SK-N-SH (cell line): ENCODE measurements around the gene LARP4. TPM values are rescaled to one million over a fixed set of nuclear protein-coding genes. Genes with fewer than 3 reads are reported as not detected.

Experiments used
- CTCF ChIA-PET: fragments of 300-600, 350-600 bp; formaldehyde crosslinking; extraction: SDS; loops from one replicate; lab custom pipeline; 2021; lab: Yijun Ruan, JAX
- POLR2A ChIA-PET: fragments of 350-600 bp; sonication (Branson Sonifier 250); formaldehyde crosslinking; extraction: SDS; loops from one replicate; lab custom pipeline; 2020; ENCODE audit warnings: antibody characterized with exemption, inconsistent platforms; lab: Yijun Ruan, JAX
- DNase-seq: peaks from one replicate; pipeline ENCODE4 v3.0.0; 2012
- H2AFZ ChIP-seq: fragments of 200-600 bp; sonication (generic); 2 replicates; pipeline ENCODE4 v1.8.1; 2016; ENCODE audit warnings: antibody characterized with exemption, mild to moderate bottlenecking, low read depth
- H3F3A ChIP-seq: fragments of 200-600 bp; sonication (generic); replicated peaks from 2 replicates; pipeline ENCODE3; 2016; ENCODE audit warnings: antibody characterized with exemption, mild to moderate bottlenecking; ENCODE audit not compliant: insufficient read depth
- H3K27ac ChIP-seq, 2 experiments: fragments of 200-500 bp in 1 of 2; fragments of 200-600 bp in 1 of 2; sonication (Bioruptor generic) in 1 of 2; sonication (generic), shearing (Covaris generic) in 1 of 2; 2 replicates each; pipeline versions ENCODE4 v1.5.1 to v1.6.1; 2014 to 2016; ENCODE audit warnings: low read depth in 2 of 2, inconsistent platforms in 1 of 2, low read length in 1 of 2, mild to moderate bottlenecking in 1 of 2, mixed read lengths in 1 of 2
- H3K27me3 ChIP-seq: fragments of 200-600 bp; sonication (generic), shearing (Covaris generic); 2 replicates; pipeline ENCODE4 v1.6.1; 2016; ENCODE audit warnings: mixed run types; ENCODE audit not compliant: insufficient read depth
- H3K36me3 ChIP-seq, 2 experiments: fragments of 200-500 bp in 1 of 2; fragments of 200-600 bp in 1 of 2; sonication (Bioruptor generic) in 1 of 2; sonication (generic) in 1 of 2; replicated peaks in 1 of 2; 2 replicates each; pipeline versions ENCODE3 to v1.5.1; 2014 to 2016; ENCODE audit warnings: low read length in 1 of 2, mild to moderate bottlenecking in 1 of 2; ENCODE audit not compliant: insufficient read depth in 2 of 2, control insufficient read depth in 1 of 2
- H3K4me1 ChIP-seq, 2 experiments: fragments of 200-500 bp in 1 of 2; fragments of 200-600 bp in 1 of 2; sonication (Bioruptor generic) in 1 of 2; sonication (generic), shearing (Covaris generic) in 1 of 2; 2 replicates each; pipeline versions ENCODE4 v1.5.1 to v1.6.1; 2014 to 2016; ENCODE audit warnings: low read depth in 1 of 2, low read length in 1 of 2, mixed run types in 1 of 2; ENCODE audit not compliant: insufficient read depth in 2 of 2, control insufficient read depth in 1 of 2
- H3K4me2 ChIP-seq: fragments of 200-600 bp; sonication (generic), shearing (Covaris generic); 2 replicates; pipeline ENCODE4 v1.6.1; 2017; ENCODE audit warnings: mixed run types
- H3K4me3 ChIP-seq, 2 experiments: fragments of 200-500 bp in 1 of 2; fragments of 200-600 bp in 1 of 2; sonication (Bioruptor generic) in 1 of 2; sonication (generic), shearing (Covaris generic) in 1 of 2; 2 replicates each; pipeline versions ENCODE4 v1.5.1 to v1.8.1; 2014 to 2016; ENCODE audit warnings: low read depth in 2 of 2, inconsistent platforms in 1 of 2, low read length in 1 of 2, mild to moderate bottlenecking in 1 of 2, mixed read lengths in 1 of 2, moderate library complexity in 1 of 2
- H3K79me2 ChIP-seq: fragments of 200-600 bp; sonication (generic); 2 replicates; pipeline ENCODE4 v1.8.1; 2017; ENCODE audit warnings: mild to moderate bottlenecking; ENCODE audit not compliant: insufficient read depth
- H3K9ac ChIP-seq: fragments of 200-600 bp; sonication (generic); 2 replicates; pipeline ENCODE4 v1.6.1; 2017; ENCODE audit warnings: mixed run types
- H3K9me2 ChIP-seq: fragments of 200-600 bp; sonication (generic); 2 replicates; pipeline ENCODE4 v1.6.1; 2017; ENCODE audit warnings: mixed run types
- H3K9me3 ChIP-seq: fragments of 200-600 bp; sonication (generic); 2 replicates; pipeline ENCODE4 v1.6.1; 2017; ENCODE audit warnings: mixed run types, mild to moderate bottlenecking, moderate library complexity
- H4K20me1 ChIP-seq: fragments of 200-600 bp; sonication (generic); 2 replicates; pipeline ENCODE4 v1.6.1; 2017; ENCODE audit warnings: mild to moderate bottlenecking, mixed run types; ENCODE audit not compliant: insufficient read depth
- EP300 ChIP-seq, 2 experiments: IDR thresholded peaks; 2 replicates each; pipeline versions ENCODE4 v1.4.0 to v1.6.1; 2012; ENCODE audit warnings: borderline replicate concordance in 1 of 2, low read depth in 1 of 2, low read length in 1 of 2
- EZH2phosphoT487 ChIP-seq: fragments of 200-600 bp; sonication (generic); IDR thresholded peaks from 2 replicates; pipeline ENCODE4 v1.6.1; 2017; ENCODE audit warnings: low read depth, mixed run types, mild to moderate bottlenecking, antibody characterized with exemption, moderate library complexity, borderline replicate concordance
- FOXJ3 ChIP-seq: sonication (generic); formaldehyde crosslinking; IDR thresholded peaks from 2 replicates; pipeline ENCODE4 v1.5.1; 2020; ENCODE audit warnings: mild to moderate bottlenecking, missing genetic modification reagents
- FOXM1 ChIP-seq: IDR thresholded peaks from 2 replicates; pipeline ENCODE4 v1.4.0; 2012; ENCODE audit warnings: low read depth, mild to moderate bottlenecking
- GABPA ChIP-seq: IDR thresholded peaks from 2 replicates; pipeline ENCODE4 v1.4.0; 2012; ENCODE audit warnings: low read depth, mild to moderate bottlenecking
- GATA2 ChIP-seq: sonication (generic); formaldehyde crosslinking; IDR thresholded peaks from 2 replicates; pipeline ENCODE4 v1.5.0; 2020; ENCODE audit warnings: mild to moderate bottlenecking, missing genetic modification reagents
- PBX3 ChIP-seq: IDR thresholded peaks from 2 replicates; pipeline ENCODE4; 2012
- POLR2AphosphoS5 ChIP-seq: IDR thresholded peaks from 2 replicates; pipeline ENCODE4 v1.6.1; 2012; ENCODE audit warnings: low read depth, low read length
- RAD21 ChIP-seq: IDR thresholded peaks from 2 replicates; pipeline ENCODE4 v1.6.1; 2012; ENCODE audit warnings: mild to moderate bottlenecking, low read length
- RXRA ChIP-seq: IDR thresholded peaks from 2 replicates; pipeline ENCODE4 v1.4.0; 2012; ENCODE audit warnings: low read depth, mild to moderate bottlenecking, borderline replicate concordance
- SIN3A ChIP-seq: IDR thresholded peaks from 2 replicates; pipeline ENCODE4 v1.6.1; 2012; ENCODE audit warnings: low read depth, mild to moderate bottlenecking, low read length, moderate library complexity, borderline replicate concordance
- SMC3 ChIP-seq: IDR thresholded peaks from 2 replicates; pipeline ENCODE4 v1.6.1; 2012; ENCODE audit warnings: low read depth, low read length, improper control_type of control experiment
- TEAD4 ChIP-seq: IDR thresholded peaks from 2 replicates; pipeline ENCODE4 v1.4.0; 2012; ENCODE audit warnings: mild to moderate bottlenecking, borderline replicate concordance; ENCODE audit not compliant: insufficient read depth
- WGBS: methylation state at CpG from one replicate; pipeline ENCODE4 v1.1.6; 2017; ENCODE audit warnings: low lambda C conversion rate; 5-methylcytosine and 5-hydroxymethylcytosine counted together
- polyA plus RNA-seq, 3 experiments: library from polyadenylated mRNA; depleted of rRNA; stranded (reverse); fragments of >200 nt; gene quantifications; 2 replicates each; pipeline ENCODE4 v1.2.3, GENCODE V29; 2012
- TF ChIP-seq, protein P1 (sequence below): fragments of 150-350 bp; IDR thresholded peaks from 2 replicates; pipeline ENCODE4 v1.6.1; 2016; ENCODE audit warnings: mild to moderate bottlenecking, low read depth, low read length
- TF ChIP-seq, protein P2 (sequence below): IDR thresholded peaks from 2 replicates; pipeline ENCODE4 v1.4.0; 2012; ENCODE audit warnings: low read depth, borderline replicate concordance
- TF ChIP-seq, protein P3 (sequence below): IDR thresholded peaks from 2 replicates; pipeline ENCODE4 v1.4.0; 2012; ENCODE audit warnings: low read depth, borderline replicate concordance

The LARP4 gene
- polyA plus RNA-seq, 1 of the 3 experiments (the other 2 are of a cell fraction), result 10.8 TPM

GRCh38 chr12:50505675-50506530, 105.2 kb downstream of the LARP4 start:
- Histone ChIP-seq H2AFZ (peak overlapping the region; percentile 91), H3K9ac (peak overlapping the region; percentile 95), H3F3A (peaks cover 11% of the 10 kb centered on the region), H3K27ac (peak overlapping the region; percentile 79 to 81), H3K27me3 (no peaks in the 10 kb centered on the region), H3K9me2 (no peaks in the 10 kb centered on the region), H3K9me3 (no peaks in the 10 kb centered on the region; the same call in 1 of the 2 replicates), H4K20me1 (peaks cover 24% of the 10 kb centered on the region), H3K36me3 (no peaks in the 10 kb centered on the region), H3K4me3 (peak overlapping the region; percentile 81 to 97)
- POLR2A ChIA-PET, result interaction anchor here (1.0 kb wide), 1 partner anchor 9 kb away, joined by 3 read pairs; no protein-coding TSS in a partner anchor
- CTCF ChIA-PET, result interaction anchor here (0.6 to 9.1 kb wide), 32 partner anchors 8 to 521 kb away, joined by 3 to 165 read pairs (median 5); no protein-coding TSS in a partner anchor
- 8% methylated on average over 11 of the region's 11 CpGs for WGBS
- no peak for DNase-seq
- TF ChIP-seq RAD21 (no peak), SMC3 (0 out of 2 replicates have a peak, but pooled peaks have one; percentile 11), SIN3A (0 out of 2 replicates have a peak, but pooled peaks have one; percentile 61)
- TF ChIP-seq, all 33 proteins: peak for 2
- Histone ChIP-seq H3K4me1 (peaks cover 8 to 21% of the 10 kb centered on the region in 2 experiments; a peak in 3 of 4 replicates), H3K79me2 (peaks cover 59% of the 10 kb centered on the region), H3K4me2 (peak overlapping the region; percentile 95)

- H4K20me1 ChIP-seq, result peaks cover 24% of the 10 kb centered on the region
- H3K27me3 ChIP-seq, result no peaks in the 10 kb centered on the region
- ChIA-PET POLR2A (no interaction called here), CTCF (interaction anchor here (0.9 to 9.1 kb wide), 6 partner anchors 14 to 228 kb away, joined by 3 to 165 read pairs (median 4); no protein-coding TSS in a partner anchor)
- H3K79me2 ChIP-seq, result peaks cover 69% of the 10 kb centered on the region
- 0 out of 2 replicates have a peak overlapping the region, but pooled peaks have one; percentile 95 for H3K9ac ChIP-seq
- TF ChIP-seq PBX3, result no peak
- TF ChIP-seq, protein P1, sequence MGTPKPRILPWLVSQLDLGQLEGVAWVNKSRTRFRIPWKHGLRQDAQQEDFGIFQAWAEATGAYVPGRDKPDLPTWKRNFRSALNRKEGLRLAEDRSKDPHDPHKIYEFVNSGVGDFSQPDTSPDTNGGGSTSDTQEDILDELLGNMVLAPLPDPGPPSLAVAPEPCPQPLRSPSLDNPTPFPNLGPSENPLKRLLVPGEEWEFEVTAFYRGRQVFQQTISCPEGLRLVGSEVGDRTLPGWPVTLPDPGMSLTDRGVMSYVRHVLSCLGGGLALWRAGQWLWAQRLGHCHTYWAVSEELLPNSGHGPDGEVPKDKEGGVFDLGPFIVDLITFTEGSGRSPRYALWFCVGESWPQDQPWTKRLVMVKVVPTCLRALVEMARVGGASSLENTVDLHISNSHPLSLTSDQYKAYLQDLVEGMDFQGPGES, result no peak
- no peak for TF ChIP-seq SIN3A
- TF ChIP-seq GATA2 (CRISPR knock-in tag), result no peak
- TF ChIP-seq, protein P2, sequence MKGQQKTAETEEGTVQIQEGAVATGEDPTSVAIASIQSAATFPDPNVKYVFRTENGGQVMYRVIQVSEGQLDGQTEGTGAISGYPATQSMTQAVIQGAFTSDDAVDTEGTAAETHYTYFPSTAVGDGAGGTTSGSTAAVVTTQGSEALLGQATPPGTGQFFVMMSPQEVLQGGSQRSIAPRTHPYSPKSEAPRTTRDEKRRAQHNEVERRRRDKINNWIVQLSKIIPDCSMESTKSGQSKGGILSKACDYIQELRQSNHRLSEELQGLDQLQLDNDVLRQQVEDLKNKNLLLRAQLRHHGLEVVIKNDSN, result no peak
- TF ChIP-seq SMC3, result no peak
- no peak for TF ChIP-seq EZH2phosphoT487
- no peak for TF ChIP-seq TEAD4
- no peak for TF ChIP-seq FOXJ3 (CRISPR knock-in tag)
- TF ChIP-seq RXRA, result no peak
- no peak for TF ChIP-seq EP300 (IDR thresholded peaks at IDR 0.05; ENCODE audit: borderline replicate concordance in 1 of 2, low read depth in 1 of 2, low read length in 1 of 2)
- no peak for TF ChIP-seq POLR2AphosphoS5
- TF ChIP-seq FOXM1, result no peak
- TF ChIP-seq GABPA, result no peak
- TF ChIP-seq, protein P3, sequence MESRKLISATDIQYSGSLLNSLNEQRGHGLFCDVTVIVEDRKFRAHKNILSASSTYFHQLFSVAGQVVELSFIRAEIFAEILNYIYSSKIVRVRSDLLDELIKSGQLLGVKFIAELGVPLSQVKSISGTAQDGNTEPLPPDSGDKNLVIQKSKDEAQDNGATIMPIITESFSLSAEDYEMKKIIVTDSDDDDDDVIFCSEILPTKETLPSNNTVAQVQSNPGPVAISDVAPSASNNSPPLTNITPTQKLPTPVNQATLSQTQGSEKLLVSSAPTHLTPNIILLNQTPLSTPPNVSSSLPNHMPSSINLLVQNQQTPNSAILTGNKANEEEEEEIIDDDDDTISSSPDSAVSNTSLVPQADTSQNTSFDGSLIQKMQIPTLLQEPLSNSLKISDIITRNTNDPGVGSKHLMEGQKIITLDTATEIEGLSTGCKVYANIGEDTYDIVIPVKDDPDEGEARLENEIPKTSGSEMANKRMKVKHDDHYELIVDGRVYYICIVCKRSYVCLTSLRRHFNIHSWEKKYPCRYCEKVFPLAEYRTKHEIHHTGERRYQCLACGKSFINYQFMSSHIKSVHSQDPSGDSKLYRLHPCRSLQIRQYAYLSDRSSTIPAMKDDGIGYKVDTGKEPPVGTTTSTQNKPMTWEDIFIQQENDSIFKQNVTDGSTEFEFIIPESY, result no peak
- no peaks in the 10 kb centered on the region; the same call in 1 of the 2 replicates for H3K9me3 ChIP-seq
- H2AFZ ChIP-seq, result no peak overlapping the region; the same call in 1 of the 2 replicates
- H3K36me3 ChIP-seq, result no peaks in the 10 kb centered on the region
- no peak overlapping the region for H3K27ac ChIP-seq
- no peak overlapping the region; a peak in 1 of 4 replicates for H3K4me3 ChIP-seq
- H3K4me2 ChIP-seq, result peak overlapping the region; percentile 95
- peaks cover 8 to 21% of the 10 kb centered on the region in 2 experiments; a peak in 3 of 4 replicates for H3K4me1 ChIP-seq
- DNase-seq, result no peak
- H3F3A ChIP-seq, result peaks cover 11% of the 10 kb centered on the region
- H3K9me2 ChIP-seq, result no peaks in the 10 kb centered on the region
- 79% methylated on average over 2 of the region's 2 CpGs for WGBS
These were observed 106.2 kb downstream of the LARP4 start for GRCh38 chr12:50506753-50507473.
